HepG2 (cell line): Measurements from ENCODE around the gene CAPN12. TPM values are rescaled to one million over a fixed set of nuclear protein-coding genes. Genes with fewer than 3 reads are reported as not detected.

Source experiments
- ATAC-seq: fragments of 200-7000 bp; cut with Tn5 transposase; 3 replicates; pipeline ENCODE4 v1.9.1; 2020; ENCODE audit warnings: mild to moderate bottlenecking, moderate library complexity
- BruUV-seq: library from RNA; stranded (reverse); fragments of 400-500 nt; replicated peaks from 2 replicates; lab custom pipeline; 2021; lab: Mats Ljungman, UMichigan
- CTCF ChIA-PET: fragments of 300-600 bp; formaldehyde crosslinking; extraction: SDS; loops from one replicate; lab custom pipeline; 2021; ENCODE audit warnings: low total read pairs, inconsistent platforms, low intra/inter-chr PET ratio; lab: Yijun Ruan, JAX
- POLR2A ChIA-PET: fragments of 350-600 bp; sonication (Branson Sonifier 250); formaldehyde crosslinking; loops from one replicate; lab custom pipeline; 2020; ENCODE audit warnings: antibody characterized with exemption, inconsistent platforms; lab: Yijun Ruan, JAX
- DNase-seq: peaks from one replicate; pipeline ENCODE4 v3.0.0-alpha.2; 2015; ENCODE audit warnings: low spot score
- FAIRE-seq: peaks from 3 replicates; lab custom pipeline; 2011; peaks lifted over from hg19 to GRCh38; lab: Jason Lieb, UNC
- H2AFZ ChIP-seq: one replicate; pipeline ENCODE4 v1.6.1; 2011; ENCODE audit warnings: low read length, inconsistent platforms
- H3K27ac ChIP-seq: fragments of 300-600 bp; 3 replicates; pipeline ENCODE4 v1.8.0; 2011; ENCODE audit warnings: mixed run types, mild to moderate bottlenecking, mixed read lengths, low read length, inconsistent platforms; ENCODE audit not compliant: insufficient read depth; ENCODE audit errors: extremely low read length
- H3K27me3 ChIP-seq, 2 experiments: fragments of 200-600 bp in 1 of 2; 2 replicates in 1 of 2; 3 replicates in 1 of 2; pipeline versions ENCODE4 v1.6.0 to v1.8.0; 2011; ENCODE audit warnings: low read length in 2 of 2, mild to moderate bottlenecking in 2 of 2, moderate library complexity in 2 of 2, inconsistent platforms in 1 of 2; ENCODE audit not compliant: insufficient read depth in 2 of 2, control insufficient read depth in 1 of 2
- H3K36me3 ChIP-seq, 2 experiments: fragments of 200-600 bp in 1 of 2; replicated peaks in 1 of 2; 2 replicates in 1 of 2; 3 replicates in 1 of 2; pipeline versions ENCODE4 v1.5.1 to v1.8.0; 2011; ENCODE audit warnings: low read length in 2 of 2, inconsistent platforms in 1 of 2; ENCODE audit not compliant: insufficient read depth in 2 of 2, control insufficient read depth in 1 of 2
- H3K4me1 ChIP-seq: 2 replicates; pipeline ENCODE4 v1.5.1; 2012; ENCODE audit warnings: low read length, inconsistent platforms; ENCODE audit not compliant: insufficient read depth
- H3K4me2 ChIP-seq: 2 replicates; pipeline ENCODE4 v1.6.0; 2011; ENCODE audit warnings: low read depth, low read length, inconsistent platforms
- H3K4me3 ChIP-seq, 3 experiments: fragments of 200-600 bp in 1 of 3; sonication (generic), shearing (Covaris generic) in 1 of 3; replicated peaks in 1 of 3; 2 replicates each; pipeline ENCODE4 v1.5.1; 2011 to 2016; ENCODE audit warnings: low read length in 3 of 3, inconsistent platforms in 2 of 3, low read depth in 2 of 3, mild to moderate bottlenecking in 2 of 3, control low read depth in 1 of 3, mixed read lengths in 1 of 3; ENCODE audit not compliant: insufficient read depth in 1 of 3
- H3K79me2 ChIP-seq: one replicate; pipeline ENCODE4 v1.6.1; 2011; ENCODE audit warnings: low read length, inconsistent platforms; ENCODE audit not compliant: insufficient read depth
- H3K9ac ChIP-seq: 2 replicates; pipeline ENCODE4 v1.6.0; 2011; ENCODE audit warnings: mild to moderate bottlenecking, low read depth, low read length, inconsistent platforms; ENCODE audit not compliant: insufficient read depth
- H3K9me3 ChIP-seq: 2 replicates; pipeline ENCODE4 v1.5.1; 2012; ENCODE audit warnings: mild to moderate bottlenecking, low read length
- H4K20me1 ChIP-seq: 2 replicates; pipeline ENCODE4 v1.6.0; 2011; ENCODE audit warnings: inconsistent platforms, mild to moderate bottlenecking, low read length, moderate library complexity; ENCODE audit not compliant: insufficient read depth
- AGO2 ChIP-seq: fragments of 200-400 bp; formaldehyde crosslinking; optimal IDR thresholded peaks from 2 replicates; pipeline ENCODE3; 2017; ENCODE audit warnings: mild to moderate bottlenecking, low read depth, low read length, moderate library complexity
- ATF1 ChIP-seq: IDR thresholded peaks from 2 replicates; pipeline ENCODE4 v1.6.1; 2016; ENCODE audit warnings: mild to moderate bottlenecking, control low read depth
- GABPA ChIP-seq, 2 experiments: IDR thresholded peaks; 2 replicates each; pipeline ENCODE4 v1.6.1; 2011 to 2016; ENCODE audit warnings: low read depth in 2 of 2, low read length in 1 of 2, missing biosample characterization in 1 of 2, missing genetic modification characterization in 1 of 2
- GPN1 ChIP-seq: sonication (generic); formaldehyde crosslinking; IDR thresholded peaks from 2 replicates; pipeline ENCODE4 v1.5.1; 2020; ENCODE audit warnings: missing genetic modification reagents, borderline replicate concordance
- HNRNPK ChIP-seq: fragments of 200-400 bp; formaldehyde crosslinking; IDR thresholded peaks from 2 replicates; pipeline ENCODE4 v1.6.1; 2018; ENCODE audit warnings: low read length, low read depth, moderate library complexity, mild to moderate bottlenecking; ENCODE audit not compliant: poor library complexity, severe bottlenecking
- PAWR ChIP-seq: sonication (generic); formaldehyde crosslinking; IDR thresholded peaks from 2 replicates; pipeline ENCODE4 v1.4.0; 2020; ENCODE audit warnings: missing genetic modification reagents, mild to moderate bottlenecking, borderline replicate concordance
- RBM22 ChIP-seq: fragments of 200-400 bp; formaldehyde crosslinking; optimal IDR thresholded peaks from 2 replicates; pipeline ENCODE3; 2017; ENCODE audit warnings: mild to moderate bottlenecking, low read length, moderate library complexity
- ZMYM4 ChIP-seq: sonication (generic); formaldehyde crosslinking; IDR thresholded peaks from 2 replicates; pipeline ENCODE4 v1.8.1; 2023; ENCODE audit warnings: mild to moderate bottlenecking, missing genetic modification reagents
- ZNF264 ChIP-seq: sonication (generic); formaldehyde crosslinking; IDR thresholded peaks from 2 replicates; pipeline ENCODE4 v1.4.0; 2020; ENCODE audit warnings: missing genetic modification reagents
- ZNF432 ChIP-seq: sonication (generic); formaldehyde crosslinking; IDR thresholded peaks from 2 replicates; pipeline ENCODE4 v1.5.0; 2020; ENCODE audit warnings: missing genetic modification reagents, mild to moderate bottlenecking, borderline replicate concordance
- ZNF543 ChIP-seq: sonication (generic); formaldehyde crosslinking; IDR thresholded peaks from 2 replicates; pipeline ENCODE4 v1.4.0; 2020; ENCODE audit warnings: mild to moderate bottlenecking, missing genetic modification reagents
- ZNF616 ChIP-seq: sonication (generic); formaldehyde crosslinking; IDR thresholded peaks from 2 replicates; pipeline ENCODE4 v1.5.0; 2020; ENCODE audit warnings: low read depth, mild to moderate bottlenecking, missing genetic modification reagents
- ZNF713 ChIP-seq: sonication (generic); formaldehyde crosslinking; IDR thresholded peaks from 2 replicates; pipeline ENCODE4 v1.4.0; 2020; ENCODE audit warnings: mild to moderate bottlenecking, missing genetic modification reagents
- WGBS: methylation state at CpG from one replicate; pipeline ENCODE4 v1.1.6; 2017; ENCODE audit warnings: low lambda C conversion rate; 5-methylcytosine and 5-hydroxymethylcytosine counted together
- in situ Hi-C: cut with HindIII; loops from 2 replicates; pipeline ENCODE4 v1.10.0; 2017; ENCODE audit warnings: low pct_unique_long_range_greater_than_20kb; ENCODE audit not compliant: extremely low pct_ligation_motif_present
- intact Hi-C: fragments of 100-400 bp; cut with micrococcal nuclease; formaldehyde crosslinking; loops from one replicate; pipeline ENCODE4 v1.10.0; 2022; ENCODE audit not compliant: unreplicated experiment
- polyA plus RNA-seq, 8 experiments: library from polyadenylated mRNA; depleted of rRNA in 3 of 8; stranded (reverse) in 7 of 8; unstranded in 1 of 8; fragments of >200 nt; fragmentation: Illumina TruSeq in 4 of 8; extraction: Trizol in 4 of 8; gene quantifications; 2 replicates each; pipeline versions ENCODE4 v1.2.1 to v1.2.3, GENCODE V29; 2011 to 2016; ENCODE audit warnings: low read depth in 4 of 8, missing spikeins in 1 of 8, mixed read lengths in 1 of 8; ENCODE audit not compliant: insufficient read depth in 1 of 8
- total RNA-seq, 5 experiments: library from RNA; depleted of rRNA; stranded (reverse); fragments of >200 nt; fragmentation: Illumina TruSeq; extraction: Trizol; gene quantifications; 2 replicates each; pipeline ENCODE4 v1.2.3, GENCODE V29; 2016; ENCODE audit warnings: low read depth in 1 of 5
- TF ChIP-seq, protein P1 (sequence below): sonication (generic); formaldehyde crosslinking; IDR thresholded peaks from 2 replicates; pipeline ENCODE4 v1.5.1; 2020; ENCODE audit warnings: missing genetic modification reagents, mild to moderate bottlenecking, borderline replicate concordance
- TF ChIP-seq, protein P2 (sequence below): IDR thresholded peaks from 2 replicates; pipeline ENCODE4 v1.6.1; 2018; ENCODE audit warnings: missing genetic modification reagents, mild to moderate bottlenecking, missing compliant biosample characterization
- TF ChIP-seq, protein P3 (sequence below): IDR thresholded peaks from 2 replicates; pipeline ENCODE4 v1.6.1; 2016; ENCODE audit warnings: missing genetic modification reagents, missing compliant biosample characterization

Gene CAPN12
- total and polyA plus RNA-seq, 2 of the 13 experiments (the other 11 are each of a cell fraction or from before 2014, with no cell fraction given) = 1.6 to 13.6 TPM

- POLR2A ChIA-PET = interaction anchor here (4.2 kb wide), 1 partner anchor 8 kb away, joined by 15 read pairs; no protein-coding TSS in a partner anchor
These were observed 35.2 kb downstream of the CAPN12 start for GRCh38 chr19:38709119-38709518.

DNA sequence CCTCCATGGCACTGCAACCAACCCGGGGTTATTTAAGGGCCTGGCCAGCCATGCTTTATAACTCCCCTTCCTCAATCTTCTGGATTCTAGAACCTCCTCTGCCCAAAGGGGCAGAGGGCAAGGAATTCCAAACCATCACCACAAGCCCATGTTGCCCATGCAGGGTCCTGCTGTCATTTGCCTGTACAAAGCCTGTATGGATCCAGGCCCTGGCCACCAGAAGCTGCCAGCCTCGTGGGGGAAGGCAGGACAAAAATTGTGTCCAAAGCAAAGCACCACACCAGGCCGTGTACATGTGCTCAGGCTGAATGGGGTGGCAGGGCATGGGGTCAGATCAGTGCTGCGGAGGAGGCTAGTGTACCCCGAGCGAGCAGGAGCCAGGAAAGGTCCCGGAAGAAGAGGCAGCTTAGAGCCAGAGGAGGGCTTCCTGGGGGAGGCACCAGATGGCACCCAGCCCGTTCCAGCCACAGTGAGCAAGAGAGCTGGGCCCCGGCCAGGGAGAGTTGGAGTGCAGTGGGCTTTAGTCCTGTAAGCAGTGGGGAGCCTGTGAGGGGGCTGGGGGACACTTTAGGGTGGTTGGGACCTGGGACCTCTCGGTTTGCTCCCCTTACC lies 35.8 kb downstream of the CAPN12 start:
- intact Hi-C loops = no loop called here
- Histone ChIP-seq H3K4me2 (no peak overlapping the region), H3K4me1 (peaks cover 41% of the 10 kb centered on the region), H3K4me3 (no peak overlapping the region), H3K27me3 (no peaks in the 10 kb centered on the region), H3K9me3 (no peaks in the 10 kb centered on the region), H4K20me1 (no peaks in the 10 kb centered on the region), H3K36me3 (peaks cover 71 to 98% of the 10 kb centered on the region in 2 experiments), H3K79me2 (peaks cover 2% of the 10 kb centered on the region), H2AFZ (no peak overlapping the region), H3K27ac (no peak overlapping the region), H3K9ac (no peak overlapping the region)
- WGBS = 92% methylated on average over 8 of the region's 10 CpGs
- POLR2A ChIA-PET = interaction anchor here (4.2 kb wide), 1 partner anchor 8 kb away, joined by 15 read pairs; no protein-coding TSS in a partner anchor
- FAIRE-seq = no peak
- CTCF ChIA-PET = no interaction called here
- BruUV-seq = no TSS peak
- no peak for DNase-seq
- ATAC-seq = no peak
- in situ Hi-C loops = no loop called here
- TF ChIP-seq RBM22 (peak; percentile 93), ZNF713 (CRISPR knock-in tag) (no peak), HNRNPK (no peak), ZNF616 (CRISPR knock-in tag) (no peak), ZMYM4 (CRISPR knock-in tag) (no peak), ATF1 (no peak), AGO2 (peak; percentile 89), GABPA (IDR thresholded peaks at IDR 0.05; ENCODE audit: low read depth, low read length) (no peak), GABPA (CRISPR knock-in tag; IDR thresholded peaks at IDR 0.05; ENCODE audit: low read depth) (no peak), PAWR (CRISPR knock-in tag) (no peak), ZNF432 (CRISPR knock-in tag) (no peak), ZNF543 (no peak), ZNF264 (CRISPR knock-in tag) (no peak)
- TF ChIP-seq, protein P1, sequence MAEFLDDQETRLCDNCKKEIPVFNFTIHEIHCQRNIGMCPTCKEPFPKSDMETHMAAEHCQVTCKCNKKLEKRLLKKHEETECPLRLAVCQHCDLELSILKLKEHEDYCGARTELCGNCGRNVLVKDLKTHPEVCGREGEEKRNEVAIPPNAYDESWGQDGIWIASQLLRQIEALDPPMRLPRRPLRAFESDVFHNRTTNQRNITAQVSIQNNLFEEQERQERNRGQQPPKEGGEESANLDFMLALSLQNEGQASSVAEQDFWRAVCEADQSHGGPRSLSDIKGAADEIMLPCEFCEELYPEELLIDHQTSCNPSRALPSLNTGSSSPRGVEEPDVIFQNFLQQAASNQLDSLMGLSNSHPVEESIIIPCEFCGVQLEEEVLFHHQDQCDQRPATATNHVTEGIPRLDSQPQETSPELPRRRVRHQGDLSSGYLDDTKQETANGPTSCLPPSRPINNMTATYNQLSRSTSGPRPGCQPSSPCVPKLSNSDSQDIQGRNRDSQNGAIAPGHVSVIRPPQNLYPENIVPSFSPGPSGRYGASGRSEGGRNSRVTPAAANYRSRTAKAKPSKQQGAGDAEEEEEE (CRISPR knock-in tag) = no peak
- TF ChIP-seq, protein P2, sequence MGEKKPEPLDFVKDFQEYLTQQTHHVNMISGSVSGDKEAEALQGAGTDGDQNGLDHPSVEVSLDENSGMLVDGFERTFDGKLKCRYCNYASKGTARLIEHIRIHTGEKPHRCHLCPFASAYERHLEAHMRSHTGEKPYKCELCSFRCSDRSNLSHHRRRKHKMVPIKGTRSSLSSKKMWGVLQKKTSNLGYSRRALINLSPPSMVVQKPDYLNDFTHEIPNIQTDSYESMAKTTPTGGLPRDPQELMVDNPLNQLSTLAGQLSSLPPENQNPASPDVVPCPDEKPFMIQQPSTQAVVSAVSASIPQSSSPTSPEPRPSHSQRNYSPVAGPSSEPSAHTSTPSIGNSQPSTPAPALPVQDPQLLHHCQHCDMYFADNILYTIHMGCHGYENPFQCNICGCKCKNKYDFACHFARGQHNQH (CRISPR knock-in tag) = no peak

More at GRCh38 chr19:38709119-38709518, 35.2 kb downstream of the CAPN12 start:
- intact Hi-C loops = no loop called here
- no peaks in the 10 kb centered on the region for H3K9me3 ChIP-seq
- peaks cover 2% of the 10 kb centered on the region for H3K79me2 ChIP-seq
- FAIRE-seq (no peak), DNase-seq (no peak), ATAC-seq (no peak)
- CTCF ChIA-PET = no interaction called here
- no peak overlapping the region for H3K9ac ChIP-seq
- 98% methylated on average over 10 of the region's 10 CpGs for WGBS
- no peaks in the 10 kb centered on the region for H3K27me3 ChIP-seq
- H4K20me1 ChIP-seq = no peaks in the 10 kb centered on the region
- no peak for TF ChIP-seq GPN1 (CRISPR knock-in tag)
- TF ChIP-seq, protein P3, sequence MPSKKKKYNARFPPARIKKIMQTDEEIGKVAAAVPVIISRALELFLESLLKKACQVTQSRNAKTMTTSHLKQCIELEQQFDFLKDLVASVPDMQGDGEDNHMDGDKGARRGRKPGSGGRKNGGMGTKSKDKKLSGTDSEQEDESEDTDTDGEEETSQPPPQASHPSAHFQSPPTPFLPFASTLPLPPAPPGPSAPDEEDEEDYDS (CRISPR knock-in tag) = no peak
- no peak overlapping the region for H3K4me2 ChIP-seq
- no TSS peak for BruUV-seq
- H3K4me1 ChIP-seq = peaks cover 35% of the 10 kb centered on the region
- H3K27ac ChIP-seq = peak overlapping the region; percentile 27
- no peak overlapping the region for H3K4me3 ChIP-seq
- in situ Hi-C loops = no loop called here
- H2AFZ ChIP-seq = no peak overlapping the region
- peaks cover 72 to 97% of the 10 kb centered on the region in 2 experiments for H3K36me3 ChIP-seq
